T47D (cell line): ENCODE measurements around the gene TTLL9.
"Not testable (repeated sequence)": the region's sequence is repeated elsewhere in the genome, so short reads cannot be mapped to it uniquely, and the experiment has no call there.

ENCODE experiments used
- DNase-seq, 2 experiments: peaks; one replicate each; pipeline versions ENCODE4 v3.0.0 to v3.0.0-alpha.2; 2011 to 2012; ENCODE audit warnings: low read depth in 1 of 2, low spot score in 1 of 2
- JUND ChIP-seq: IDR thresholded peaks from 2 replicates; pipeline ENCODE4 v1.6.1; 2012; ENCODE audit warnings: low read depth
- in situ Hi-C: cut with HindIII; loops from 2 replicates; pipeline ENCODE4 v1.10.0; 2016; ENCODE audit warnings: low sequenced_read_pairs, low pct_unique_long_range_greater_than_20kb

TTLL9 gene

DNA sequence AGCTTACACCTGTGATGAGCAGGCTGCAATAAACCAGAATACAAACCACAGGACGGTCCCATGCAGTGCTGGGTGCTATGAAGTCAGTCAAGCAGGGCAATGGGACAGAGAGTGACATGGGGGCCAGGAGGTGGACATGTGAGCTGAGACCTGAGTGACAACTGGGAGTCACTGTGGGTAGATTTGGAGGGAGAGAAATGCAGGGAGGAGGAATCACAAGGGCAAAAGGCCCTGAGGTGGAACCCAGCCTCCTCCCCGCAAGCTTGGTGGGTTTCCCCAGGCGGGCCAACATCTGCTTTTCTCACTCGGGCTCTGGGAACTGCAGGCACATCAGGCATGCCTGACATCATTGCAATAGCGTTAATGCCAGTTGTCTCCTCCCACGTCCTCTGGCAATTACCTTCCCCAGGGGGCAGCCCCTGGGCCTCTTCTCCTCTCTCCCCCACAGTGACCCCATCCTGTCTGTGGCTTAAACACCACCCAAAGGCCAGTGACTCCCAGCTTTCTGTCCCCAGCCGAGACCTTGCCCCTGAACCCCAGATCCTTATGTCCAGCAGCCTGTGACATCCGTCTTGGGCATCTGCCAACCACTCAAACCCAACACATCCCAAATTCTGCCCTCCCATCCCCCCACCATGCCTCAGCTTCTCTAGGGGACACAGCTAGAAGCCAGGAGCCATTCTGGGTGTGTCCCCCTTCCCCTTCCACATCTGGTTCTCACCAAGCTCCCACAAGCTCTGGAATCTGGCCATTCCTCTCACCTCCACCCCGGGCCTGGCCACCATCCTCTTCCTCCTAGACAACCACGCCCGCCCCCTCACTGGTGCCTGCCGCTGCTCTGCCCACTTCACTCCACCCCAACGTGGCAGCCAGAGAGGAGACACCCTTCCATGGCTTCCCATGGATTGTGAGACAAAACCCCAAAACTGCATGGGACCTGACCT lies 53.2 kb downstream of the TTLL9 start:
- in situ Hi-C loops, result no loop called here
- DNase-seq, result no peak

DNA sequence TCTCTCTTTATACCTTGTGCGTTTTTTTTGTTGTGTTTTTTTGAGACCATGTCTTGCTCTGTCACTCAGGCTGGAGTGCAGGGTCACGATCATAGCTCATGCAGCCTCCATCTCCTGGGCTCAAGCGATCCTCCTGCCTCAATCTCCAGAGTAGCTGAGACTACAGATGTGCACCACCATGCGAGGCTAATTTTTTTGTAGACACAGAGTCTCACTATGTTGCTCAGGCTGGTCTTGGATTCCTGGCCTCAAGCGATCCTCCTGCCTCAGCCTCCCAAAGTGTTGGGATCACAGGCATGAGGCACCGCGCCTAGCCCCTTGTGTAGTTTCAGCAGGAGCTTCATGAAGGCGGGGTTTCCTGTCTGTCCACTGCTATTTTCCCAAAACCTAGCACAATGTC lies 54.1 kb downstream of the TTLL9 start:
- in situ Hi-C loops, result no loop called here
- no peak for DNase-seq
- TF ChIP-seq JUND, result no peak

More for the DNA sequence above, 53.2 kb downstream of the TTLL9 start:
- no peak for TF ChIP-seq JUND

DNA sequence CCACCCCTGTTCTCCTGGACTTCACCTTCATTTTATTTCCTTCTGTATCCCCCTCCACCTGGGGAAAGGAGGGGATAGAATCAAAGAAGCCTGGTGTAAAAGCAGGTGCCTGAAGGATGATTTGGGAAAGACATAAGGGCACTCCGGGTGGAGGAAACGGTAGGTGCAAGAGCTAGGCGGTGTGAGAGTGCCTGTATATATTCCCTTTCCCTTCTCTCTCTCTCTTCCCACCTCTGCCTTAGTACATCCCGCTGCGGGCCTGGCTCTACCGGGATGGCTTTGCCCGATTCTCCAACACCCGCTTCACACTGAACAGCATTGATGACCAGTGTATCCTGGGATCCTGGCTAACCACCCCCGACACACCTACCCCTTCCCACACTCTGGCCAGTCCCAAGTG lies 55.2 kb downstream of the TTLL9 start:
- DNase-seq, result no peak
- no peak for TF ChIP-seq JUND
- in situ Hi-C loops, result no loop called here

DNA sequence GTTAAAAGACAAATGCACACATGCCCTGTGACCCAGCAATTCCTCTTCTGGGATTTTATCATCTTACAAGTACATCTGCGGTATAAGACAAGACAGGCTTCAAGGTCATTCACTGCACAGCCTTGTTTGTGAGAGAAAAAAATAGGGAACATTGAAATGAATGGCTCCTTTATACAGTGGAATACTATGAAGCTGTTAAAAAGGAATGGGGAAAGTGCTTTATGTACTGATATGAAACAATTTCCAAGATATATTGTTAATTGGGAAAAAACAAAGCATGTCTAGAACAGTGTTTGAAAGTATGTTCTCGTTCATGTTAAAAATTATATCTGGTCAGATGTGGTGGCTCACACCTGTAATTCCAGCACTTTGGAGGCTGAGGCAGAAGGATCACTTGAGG lies 56.1 kb downstream of the TTLL9 start:
- TF ChIP-seq JUND, result no peak
- in situ Hi-C loops, result no loop called here
- DNase-seq, result no peak

DNA sequence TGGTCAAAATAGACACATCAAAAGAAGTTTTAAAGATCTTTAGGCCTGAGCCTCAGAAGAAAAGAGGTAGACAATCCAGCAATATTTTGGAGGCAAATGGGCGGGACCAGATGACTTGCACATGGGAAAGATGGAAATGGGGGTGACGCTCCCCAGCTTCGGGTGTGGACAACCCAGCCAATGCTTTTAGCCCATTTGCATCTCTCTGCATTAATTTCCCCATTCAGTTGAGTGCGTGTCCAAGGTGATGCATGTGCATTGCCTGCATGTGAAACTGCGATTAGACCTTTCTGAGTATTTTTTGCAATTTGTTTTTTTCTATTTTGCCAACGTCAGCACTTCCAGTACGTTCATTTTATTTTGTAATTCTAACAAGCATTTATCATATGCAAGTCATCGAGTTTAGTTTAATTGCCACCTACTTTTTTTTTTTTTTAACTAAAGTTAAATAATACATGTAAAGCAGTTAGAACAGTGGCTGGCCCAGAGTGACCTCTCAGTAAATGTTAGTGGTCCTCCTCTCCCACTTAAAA lies 57.3 kb downstream of the TTLL9 start:
- DNase-seq, result no peak
- no peak for TF ChIP-seq JUND
- in situ Hi-C loops, result no loop called here

DNA sequence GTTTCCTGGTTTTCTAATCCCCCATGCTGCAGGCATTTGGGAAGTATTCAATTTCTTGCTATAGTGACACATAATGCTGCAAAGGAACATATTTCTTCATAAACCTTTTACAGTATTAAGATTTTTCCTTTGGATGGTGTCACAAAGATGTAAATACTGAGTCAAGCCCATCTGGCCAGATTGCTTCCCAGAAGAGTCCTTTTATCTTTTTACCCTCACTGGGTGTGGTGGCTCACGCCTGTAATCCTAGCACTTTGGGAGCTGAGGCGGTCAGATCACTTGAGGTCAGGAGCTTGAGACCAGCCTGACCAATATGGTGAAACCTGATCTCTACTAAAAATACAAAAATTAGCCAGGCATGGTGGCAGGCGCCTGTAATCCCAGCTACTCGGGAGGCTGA lies 59.2 kb downstream of the TTLL9 start:
- in situ Hi-C loops, result not testable (repeated sequence)

DNA sequence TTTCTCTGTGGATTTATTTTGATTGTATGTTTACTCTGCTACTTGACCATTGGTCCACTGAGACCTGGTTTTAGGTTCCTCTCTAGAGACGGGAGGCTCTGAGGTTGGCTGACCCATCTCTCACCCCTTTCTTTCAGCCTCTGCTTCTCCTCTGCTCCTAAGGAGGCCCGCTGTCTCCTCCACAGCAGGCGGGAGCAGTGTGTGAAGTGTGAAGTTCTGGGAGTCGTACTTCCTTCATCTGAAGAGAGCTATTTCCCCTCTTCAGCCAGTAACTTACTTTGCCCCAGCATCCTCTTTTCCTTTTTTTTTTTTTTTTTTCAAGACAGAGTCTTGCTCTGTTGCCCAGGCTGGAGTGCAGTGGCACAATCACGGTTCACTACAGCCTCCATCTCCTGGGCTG lies 60.3 kb downstream of the TTLL9 start:
- TF ChIP-seq JUND, result no peak

More for the DNA sequence above, 59.2 kb downstream of the TTLL9 start:
- not testable (repeated sequence) for DNase-seq

DNA sequence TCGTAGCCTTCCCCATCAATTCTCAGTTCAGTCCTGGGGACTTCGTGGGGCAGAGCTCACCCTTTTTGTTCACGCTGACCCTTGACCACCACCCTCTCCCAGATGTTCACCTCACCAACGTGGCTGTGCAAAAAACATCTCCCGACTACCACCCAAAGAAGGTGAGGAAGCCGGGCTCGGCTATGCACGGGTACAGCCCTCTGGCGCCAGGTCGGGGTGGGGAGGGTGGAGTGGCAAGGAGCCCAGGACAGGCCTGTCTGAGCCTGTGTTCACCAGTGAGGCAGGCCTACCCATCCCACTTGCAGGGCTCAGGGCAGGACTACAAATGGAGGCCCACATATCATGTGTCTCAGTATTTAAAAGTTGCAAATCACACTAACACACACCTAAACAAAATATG lies 63.3 kb downstream of the TTLL9 start:
- in situ Hi-C loops, result no loop called here
- TF ChIP-seq JUND, result no peak

More for the DNA sequence above, 60.3 kb downstream of the TTLL9 start:
- DNase-seq, result no peak
- in situ Hi-C loops, result no loop called here

DNA sequence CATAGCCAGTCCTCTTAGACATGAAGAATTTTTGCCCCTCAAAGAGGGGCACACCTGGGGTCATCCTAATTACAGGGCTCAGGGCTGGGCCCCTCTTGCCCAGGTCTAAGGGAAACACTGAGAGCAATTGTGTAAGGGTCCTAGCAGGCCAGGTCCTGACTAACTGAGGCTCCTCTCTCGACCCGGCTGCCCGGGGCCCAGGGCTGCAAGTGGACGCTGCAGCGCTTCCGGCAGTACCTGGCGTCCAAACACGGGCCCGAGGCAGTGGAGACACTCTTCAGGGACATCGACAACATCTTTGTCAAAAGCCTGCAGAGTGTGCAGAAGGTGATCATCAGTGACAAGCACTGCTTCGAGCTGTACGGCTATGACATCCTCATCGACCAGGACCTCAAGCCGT lies 64.1 kb downstream of the TTLL9 start:
- TF ChIP-seq JUND, result no peak
- DNase-seq, result no peak
- in situ Hi-C loops, result no loop called here

More for the DNA sequence above, 63.3 kb downstream of the TTLL9 start:
- no peak for DNase-seq

DNA sequence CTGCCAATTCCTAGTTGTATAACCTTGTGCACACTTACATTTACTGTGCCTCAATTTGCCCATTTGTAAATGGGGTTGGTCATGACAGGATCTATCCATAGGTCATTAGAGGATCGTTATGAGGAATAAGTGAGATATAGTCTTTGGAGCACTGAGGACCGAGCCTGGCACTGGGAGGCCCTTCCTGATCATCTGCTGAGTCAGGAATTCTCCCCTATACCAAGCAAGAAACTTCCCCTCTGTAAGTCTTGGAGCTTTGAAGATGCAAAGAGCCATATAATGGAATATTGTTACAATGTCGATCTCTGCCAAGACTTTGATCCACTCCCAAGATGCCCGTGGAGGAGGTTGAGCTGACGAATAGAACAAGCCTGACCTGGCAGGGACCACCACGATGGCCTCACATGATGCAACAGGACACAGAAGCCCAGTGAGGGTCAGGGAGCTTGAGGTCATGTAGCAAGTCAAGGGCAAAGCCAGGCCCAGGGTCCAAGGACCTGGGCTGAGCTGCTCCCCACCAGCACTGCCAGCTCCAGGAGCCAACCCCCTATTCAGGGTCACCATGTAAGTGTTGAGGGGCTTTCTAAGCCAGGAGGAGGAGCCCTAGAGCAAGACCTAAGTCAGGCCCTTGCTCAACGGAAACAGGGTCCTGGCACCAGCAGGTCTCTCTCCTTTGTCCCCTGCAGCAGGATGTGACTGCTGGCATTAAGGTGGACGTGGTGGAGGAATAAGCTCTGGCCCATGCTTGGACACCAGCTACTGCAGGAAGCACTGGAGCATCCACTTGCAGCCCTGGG lies 64.7 kb downstream of the TTLL9 start:
- in situ Hi-C loops, result no loop called here
- DNase-seq, result no peak
- no peak for TF ChIP-seq JUND

DNA sequence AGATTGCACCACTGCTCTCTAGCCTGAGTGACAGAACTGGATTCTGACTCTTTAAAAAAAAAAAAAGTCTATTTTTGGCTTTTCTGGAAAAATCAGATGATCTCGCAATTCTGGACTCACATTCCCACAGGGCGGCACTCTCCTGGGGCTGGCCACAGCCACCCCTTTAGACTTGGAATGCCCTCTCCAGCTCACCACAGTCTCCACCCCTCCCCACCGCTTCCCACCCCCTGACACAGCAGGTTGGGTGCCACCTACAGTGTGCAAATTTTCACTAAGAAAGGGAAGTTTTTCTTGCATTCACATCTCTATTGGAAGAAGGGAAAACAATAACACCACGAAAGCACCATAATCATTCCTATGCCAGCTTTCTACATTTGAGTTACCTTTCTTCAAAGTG lies 66.0 kb downstream of the TTLL9 start:
- DNase-seq, result no peak
- in situ Hi-C loops, result no loop called here

DNA sequence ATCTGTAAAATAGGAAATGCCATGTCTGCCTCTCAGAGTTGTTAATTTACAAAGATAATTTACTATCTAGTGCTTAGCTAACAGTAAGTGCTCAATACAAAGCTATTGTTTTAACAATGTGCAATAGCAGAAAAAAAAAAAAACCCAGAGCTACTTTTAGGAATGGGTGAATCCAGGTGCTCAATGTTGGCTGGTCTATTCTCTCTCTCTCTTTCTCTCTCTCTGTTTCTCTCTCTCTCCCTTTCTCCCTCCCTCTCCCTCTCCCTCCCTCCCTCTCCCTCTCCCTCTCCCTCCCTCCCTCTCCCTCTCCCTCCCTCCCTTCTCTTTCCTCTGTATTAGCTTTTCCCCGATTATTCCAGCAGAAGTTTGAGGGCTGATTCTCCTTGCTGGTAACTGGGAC lies 67.4 kb downstream of the TTLL9 start:
- in situ Hi-C loops, result no loop called here
- no peak for TF ChIP-seq JUND
- DNase-seq, result no peak

More for the DNA sequence above, 66.0 kb downstream of the TTLL9 start:
- TF ChIP-seq JUND, result no peak

DNA sequence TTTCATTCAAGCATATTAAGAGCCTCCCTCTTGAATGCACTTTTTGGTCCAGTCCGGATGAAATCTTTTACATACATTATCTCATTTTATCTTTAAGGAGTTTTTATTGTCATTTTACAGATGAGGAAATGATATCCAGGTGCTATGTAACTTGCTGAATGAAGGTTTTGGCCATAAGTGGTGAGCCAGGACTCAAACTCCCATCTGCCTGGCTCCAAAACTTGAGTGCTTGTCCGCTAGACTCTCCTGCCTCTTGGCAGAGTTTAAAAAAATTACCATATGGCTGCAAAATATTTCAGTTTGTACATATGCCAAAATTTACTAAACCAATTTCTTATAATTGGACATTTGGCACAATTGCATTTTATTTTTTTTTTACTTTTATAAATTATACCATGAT lies 69.2 kb downstream of the TTLL9 start:
- no peak for TF ChIP-seq JUND
- in situ Hi-C loops, result loop anchor here (5.0 kb wide), 1 partner anchor 83 kb away; no protein-coding TSS in a partner anchor
- DNase-seq, result no peak
